Mesothelial cell of epicardium (in vitro differentiated cells): ENCODE measurements around the gene ZPBP2. TPM values are rescaled to one million over a fixed set of nuclear protein-coding genes. Genes with fewer than 3 reads are reported as not detected.

Experiments
- DNase-seq, 2 experiments: peaks; one replicate each; pipeline ENCODE4 v3.0.0; 2021; ENCODE audit warnings: low spot score in 2 of 2; ENCODE audit not compliant: unreplicated experiment in 2 of 2
- H3K27ac Mint-ChIP-seq: 2 replicates; pipeline ENCODE4 v1.8.0; 2021; ENCODE audit warnings: mixed read lengths
- H3K27me3 Mint-ChIP-seq: 2 replicates; pipeline ENCODE4 v1.8.0; 2021; ENCODE audit warnings: low read depth, mixed read lengths
- H3K36me3 Mint-ChIP-seq: 2 replicates; pipeline ENCODE4 v1.8.0; 2021; ENCODE audit warnings: mixed read lengths
- H3K4me1 Mint-ChIP-seq: 2 replicates; pipeline ENCODE4 v1.8.0; 2021; ENCODE audit warnings: mixed read lengths
- H3K4me3 Mint-ChIP-seq: 2 replicates; pipeline ENCODE4 v1.8.0; 2021; ENCODE audit warnings: mild to moderate bottlenecking, moderate library complexity, mixed read lengths
- H3K9me3 Mint-ChIP-seq: 2 replicates; pipeline ENCODE4 v1.8.0; 2021; ENCODE audit warnings: mixed read lengths
- CTCF ChIP-seq: fragments of 200-600 bp; sonication (generic); IDR thresholded peaks from one replicate; pipeline ENCODE4 v1.5.0; 2021; ENCODE audit warnings: antibody characterized with exemption; ENCODE audit not compliant: unreplicated experiment
- total RNA-seq: library from RNA; stranded (reverse); gene quantifications from 3 replicates; pipeline ENCODE4 v1.2.1, GENCODE V29; 2021

ZPBP2 gene
- total RNA-seq, 1 donor from 2014 or later = not detected

DNA sequence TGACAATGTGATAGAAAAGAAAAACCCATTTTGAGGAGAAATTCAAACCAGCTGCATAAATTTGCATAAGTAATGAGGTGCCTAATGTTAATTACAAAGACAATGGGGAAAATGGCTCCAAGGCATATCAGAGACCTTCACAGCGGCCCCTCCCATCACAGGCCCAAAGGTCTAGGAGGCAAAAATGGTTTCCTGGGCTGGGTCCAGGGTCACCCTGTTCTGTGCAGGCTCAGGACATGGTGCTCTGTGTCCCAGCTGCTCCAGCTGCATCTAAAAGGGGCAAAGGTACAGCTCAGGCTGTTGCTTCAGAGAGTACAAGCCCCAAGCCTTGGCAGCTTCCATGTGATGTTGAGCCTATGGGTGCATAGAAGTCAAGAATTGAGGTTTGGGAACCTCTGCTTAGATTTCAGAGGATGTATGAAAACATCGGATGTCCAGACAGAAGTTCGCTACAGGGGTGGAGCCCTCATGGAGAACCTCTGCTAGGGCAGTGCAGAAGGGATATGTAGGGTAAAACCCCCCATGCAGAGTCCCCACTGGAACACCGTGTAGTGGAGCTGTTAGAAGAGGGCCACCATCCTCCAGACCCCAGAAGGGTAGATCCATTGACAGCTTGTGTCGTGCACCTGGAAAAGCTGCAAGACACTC lies 44.5 kb upstream of the ZPBP2 start:
- peaks cover 21% of the 10 kb centered on the region for H3K9me3 Mint-ChIP-seq
- H3K36me3 Mint-ChIP-seq = peaks cover 8% of the 10 kb centered on the region
- no peak for DNase-seq
- TF ChIP-seq CTCF = no peak
- peaks cover 4% of the 10 kb centered on the region for H3K4me1 Mint-ChIP-seq
- peaks cover 17% of the 10 kb centered on the region for H3K27me3 Mint-ChIP-seq
- no peak overlapping the region for H3K4me3 Mint-ChIP-seq
- H3K27ac Mint-ChIP-seq = no peak overlapping the region

DNA sequence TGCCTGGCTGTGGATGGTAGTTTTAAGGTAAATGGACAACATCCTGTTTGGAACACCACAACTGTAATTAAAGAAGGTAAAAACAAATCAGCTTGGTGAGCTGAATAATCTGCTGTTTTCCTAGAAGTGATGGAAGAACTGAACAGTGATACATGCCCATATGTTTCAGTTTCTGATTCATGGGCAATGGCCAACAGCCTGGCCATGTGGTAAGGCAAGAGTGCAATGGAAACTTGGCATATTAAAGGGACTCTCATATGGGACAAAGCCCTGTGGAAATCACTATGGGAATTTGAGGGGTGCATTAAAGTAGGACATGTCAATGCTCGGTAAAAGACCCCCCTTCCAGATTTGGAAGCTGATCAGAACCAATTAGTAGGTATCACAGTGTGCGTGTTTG lies 41.7 kb upstream of the ZPBP2 start:
- no peak overlapping the region for H3K27ac Mint-ChIP-seq
- TF ChIP-seq CTCF = no peak
- no peaks in the 10 kb centered on the region for H3K4me1 Mint-ChIP-seq
- peaks cover 21% of the 10 kb centered on the region for H3K9me3 Mint-ChIP-seq
- no peak for DNase-seq
- H3K36me3 Mint-ChIP-seq = peaks cover 8% of the 10 kb centered on the region
- H3K4me3 Mint-ChIP-seq = no peak overlapping the region
- H3K27me3 Mint-ChIP-seq = peaks cover 15% of the 10 kb centered on the region

- Mint-ChIP-seq H3K27ac (no peak overlapping the region), H3K4me1 (no peaks in the 10 kb centered on the region), H3K4me3 (no peak overlapping the region), H3K36me3 (peaks cover 2% of the 10 kb centered on the region), H3K27me3 (peaks cover 18% of the 10 kb centered on the region), H3K9me3 (peaks cover 17% of the 10 kb centered on the region)
- TF ChIP-seq CTCF = no peak
- no peak for DNase-seq
These were observed 39.6 kb upstream of the ZPBP2 start for GRCh38 chr17:39828443-39828842.

DNA sequence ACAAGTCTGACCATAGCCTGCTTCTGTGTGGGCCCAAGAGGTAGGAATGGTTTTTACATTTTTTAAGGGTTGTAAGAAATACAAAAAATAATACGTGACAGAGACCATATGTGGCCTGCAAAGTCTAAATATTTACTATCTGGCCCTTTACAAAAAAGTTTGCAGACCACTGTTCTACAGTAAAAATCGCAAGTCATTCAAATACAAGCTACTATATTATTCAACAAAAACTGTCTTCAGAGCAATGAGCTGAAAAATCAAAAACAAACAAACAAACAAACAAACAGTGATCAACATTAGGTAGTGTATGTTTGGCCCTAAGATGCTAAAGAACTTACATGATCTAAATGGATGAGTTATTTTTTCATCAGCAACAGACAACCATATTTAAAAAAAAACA lies 36.4 kb upstream of the ZPBP2 start:
- Mint-ChIP-seq H3K27me3 (peaks cover 12% of the 10 kb centered on the region), H3K27ac (no peak overlapping the region), H3K4me1 (no peaks in the 10 kb centered on the region), H3K4me3 (no peak overlapping the region), H3K9me3 (peaks cover 20% of the 10 kb centered on the region), H3K36me3 (no peaks in the 10 kb centered on the region)
- no peak for TF ChIP-seq CTCF
- no peak for DNase-seq

DNA sequence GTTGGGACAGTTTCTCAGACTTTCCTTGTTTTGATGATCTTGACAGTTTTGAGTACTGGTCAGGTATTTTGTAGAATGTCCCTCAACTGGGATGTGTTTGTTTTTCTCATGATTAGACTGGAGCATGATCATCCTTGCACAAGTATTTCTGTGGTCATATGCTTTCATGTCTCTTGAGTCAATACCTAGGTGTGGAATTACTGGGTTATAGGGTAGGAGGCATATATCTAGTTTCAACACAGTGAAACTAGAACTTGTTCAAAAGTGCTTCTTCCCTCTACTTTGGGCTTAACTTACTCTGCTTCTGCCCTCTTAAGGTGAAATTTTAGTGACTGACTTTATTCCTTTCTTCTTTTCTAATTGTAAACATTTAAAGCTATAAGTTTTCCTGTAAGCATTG lies 34.0 kb upstream of the ZPBP2 start:
- no peak for TF ChIP-seq CTCF
- Mint-ChIP-seq H3K4me1 (no peaks in the 10 kb centered on the region), H3K27me3 (peaks cover 12% of the 10 kb centered on the region), H3K4me3 (no peak overlapping the region), H3K9me3 (peaks cover 29% of the 10 kb centered on the region), H3K36me3 (peaks cover 6% of the 10 kb centered on the region), H3K27ac (no peak overlapping the region)
- DNase-seq = no peak
